Trophoblast cell (in vitro differentiated cells and primary cell): ENCODE results near the gene PNMT.

Source experiments
- DNase-seq, 2 donors: peaks; one replicate each; pipeline ENCODE4 v3.0.0-alpha.2; 2016
- H2AFZ ChIP-seq: 2 replicates; pipeline ENCODE4 v1.6.1; 2013; ENCODE audit warnings: low read length, moderate library complexity, mild to moderate bottlenecking; ENCODE audit not compliant: insufficient read depth, poor library complexity
- H2AK5ac ChIP-seq: 2 replicates; pipeline ENCODE4 v1.6.1; 2013; ENCODE audit warnings: mild to moderate bottlenecking, low read length
- H2BK120ac ChIP-seq: 2 replicates; pipeline ENCODE4 v1.6.1; 2013; ENCODE audit warnings: low read length, mild to moderate bottlenecking, moderate library complexity; ENCODE audit not compliant: insufficient read depth, poor library complexity
- H2BK12ac ChIP-seq: 2 replicates; pipeline ENCODE4 v1.6.1; 2013; ENCODE audit warnings: mild to moderate bottlenecking, low read length, moderate library complexity
- H2BK5ac ChIP-seq: 2 replicates; pipeline ENCODE4 v1.6.1; 2013; ENCODE audit warnings: low read length, low read depth, moderate library complexity, mild to moderate bottlenecking; ENCODE audit not compliant: poor library complexity
- H3K14ac ChIP-seq: 2 replicates; pipeline ENCODE4 v1.6.1; 2013; ENCODE audit warnings: mild to moderate bottlenecking, low read length
- H3K18ac ChIP-seq: 2 replicates; pipeline ENCODE4 v1.6.1; 2013; ENCODE audit warnings: mild to moderate bottlenecking, low read length
- H3K23ac ChIP-seq: 2 replicates; pipeline ENCODE4 v1.6.1; 2013; ENCODE audit warnings: low read length
- H3K27ac ChIP-seq: 2 replicates; pipeline ENCODE4 v1.5.1; 2013; ENCODE audit warnings: low read depth, mild to moderate bottlenecking, inconsistent platforms, low read length, moderate library complexity
- H3K27me3 ChIP-seq: 2 replicates; pipeline ENCODE4 v1.6.1; 2013; ENCODE audit warnings: inconsistent platforms, mild to moderate bottlenecking, low read length, moderate library complexity; ENCODE audit not compliant: insufficient read depth
- H3K36me3 ChIP-seq, 2 experiments: 1 replicate in 1 of 2; 2 replicates in 1 of 2; pipeline ENCODE4 v1.6.1; 2013; ENCODE audit warnings: low read length in 2 of 2, mild to moderate bottlenecking in 2 of 2, moderate library complexity in 1 of 2; ENCODE audit not compliant: insufficient read depth in 2 of 2, control insufficient read depth in 1 of 2
- H3K4ac ChIP-seq: 2 replicates; pipeline ENCODE4 v1.6.1; 2013; ENCODE audit warnings: low read depth, mild to moderate bottlenecking, low read length, moderate library complexity
- H3K4me1 ChIP-seq, 2 experiments: 1 replicate in 1 of 2; 2 replicates in 1 of 2; pipeline ENCODE4 v1.6.1; 2013; ENCODE audit warnings: low read length in 2 of 2, mild to moderate bottlenecking in 2 of 2, moderate library complexity in 1 of 2; ENCODE audit not compliant: insufficient read depth in 2 of 2, control insufficient read depth in 1 of 2
- H3K4me2 ChIP-seq: 2 replicates; pipeline ENCODE4 v1.6.1; 2013; ENCODE audit warnings: inconsistent platforms, mild to moderate bottlenecking, low read length, moderate library complexity
- H3K4me3 ChIP-seq: 2 replicates; pipeline ENCODE4 v1.5.1; 2013; ENCODE audit warnings: mild to moderate bottlenecking, low read depth, low read length, inconsistent platforms
- H3K79me1 ChIP-seq: one replicate; pipeline ENCODE4 v1.6.1; 2013; ENCODE audit warnings: low read length
- H3K79me2 ChIP-seq: 2 replicates; pipeline ENCODE4 v1.6.1; 2013; ENCODE audit warnings: low read length, mild to moderate bottlenecking; ENCODE audit not compliant: control insufficient read depth, insufficient read depth, poor library complexity
- H3K9ac ChIP-seq: 2 replicates; pipeline ENCODE4 v1.6.1; 2013; ENCODE audit warnings: mild to moderate bottlenecking, low read length
- H3K9me3 ChIP-seq: 2 replicates; pipeline ENCODE4 v1.6.1; 2013; ENCODE audit warnings: low read depth, mild to moderate bottlenecking, control low read depth, inconsistent platforms, low read length; ENCODE audit not compliant: insufficient read depth
- H4K12ac ChIP-seq: 2 replicates; pipeline ENCODE4 v1.6.1; 2013; ENCODE audit warnings: low read depth, mild to moderate bottlenecking, low read length, moderate library complexity
- H4K8ac ChIP-seq: 2 replicates; pipeline ENCODE4 v1.6.1; 2013; ENCODE audit warnings: low read depth, mild to moderate bottlenecking, low read length, moderate library complexity
- H4K91ac ChIP-seq: one replicate; pipeline ENCODE4 v1.6.1; 2013; ENCODE audit warnings: low read depth, mild to moderate bottlenecking, low read length, moderate library complexity
- WGBS: extraction: QIAGEN DNeasy Blood & Tissue Kit; methylation state at CpG from one replicate; pipeline ENCODE4 v1.1.7; 2013; ENCODE audit warnings: missing lambda C conversion rate; ENCODE audit not compliant: insufficient read length, insufficient coverage; ENCODE audit errors: extremely low coverage; 5-methylcytosine and 5-hydroxymethylcytosine counted together

The PNMT gene

DNA sequence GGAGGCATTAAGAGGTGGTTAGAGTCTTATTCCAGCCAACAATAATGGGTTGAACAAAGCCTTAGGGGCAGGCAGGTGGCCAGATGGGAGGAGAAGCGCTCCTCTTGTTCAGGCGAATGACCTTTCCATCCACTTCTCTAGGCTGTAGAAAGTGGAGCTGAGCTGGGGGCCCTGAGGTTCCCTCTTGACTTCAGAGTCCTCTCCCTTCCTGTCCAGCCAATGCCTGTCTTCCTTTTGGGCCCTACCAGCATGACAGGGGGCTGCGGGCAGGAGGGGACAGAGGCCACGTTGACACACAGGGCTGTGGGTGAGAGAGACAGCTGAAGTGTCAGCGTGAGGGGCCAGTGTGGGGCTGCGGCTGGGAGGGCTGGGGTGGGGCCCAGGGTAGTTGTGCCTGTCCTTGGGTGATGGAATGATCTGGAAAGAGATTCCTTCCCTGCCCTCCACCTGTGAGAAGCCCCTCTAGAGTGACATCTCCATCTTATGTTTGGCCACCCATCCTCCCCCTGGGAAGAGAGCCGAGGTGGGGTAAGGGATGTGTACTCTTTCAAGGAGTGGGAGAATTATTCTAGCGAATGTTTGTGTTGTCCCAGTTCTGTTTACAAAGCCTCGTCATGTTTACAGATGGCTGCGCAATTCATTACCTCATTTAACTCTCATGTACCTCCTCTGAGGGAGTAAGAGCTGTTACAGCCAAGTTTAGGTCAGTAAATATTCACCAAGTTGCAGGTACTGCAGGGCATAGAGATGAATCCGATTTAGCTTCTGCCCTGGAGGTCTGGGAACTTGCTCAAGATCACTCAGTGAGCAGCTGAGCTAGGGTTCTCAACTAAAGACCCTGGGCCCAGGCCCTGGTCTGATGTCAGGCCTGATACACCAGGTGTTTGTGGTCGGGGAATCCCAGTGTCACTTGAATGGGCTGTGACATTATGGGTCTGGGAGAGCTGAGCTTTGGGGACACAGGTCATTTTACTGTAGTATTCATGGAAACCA, 34.9 kb downstream of the PNMT start:
- Histone ChIP-seq H2BK120ac (no peak overlapping the region), H3K9ac (no peak overlapping the region), H4K91ac (no peak overlapping the region), H3K79me1 (peaks cover 8% of the 10 kb centered on the region), H3K4me2 (no peak overlapping the region), H2BK12ac (no peak overlapping the region), H3K14ac (no peak overlapping the region), H4K12ac (no peak overlapping the region), H2AK5ac (no peak overlapping the region), H3K18ac (no peak overlapping the region), H3K23ac (no peak overlapping the region), H2BK5ac (no peak overlapping the region), H3K36me3 (peaks cover 10 to 11% of the 10 kb centered on the region in 2 experiments), H2AFZ (no peak overlapping the region), H3K4ac (no peak overlapping the region), H3K9me3 (peaks cover 3% of the 10 kb centered on the region), H4K8ac (no peak overlapping the region), H3K4me1 (peaks cover 7 to 21% of the 10 kb centered on the region in 2 experiments), H3K27ac (no peak overlapping the region), H3K27me3 (no peaks in the 10 kb centered on the region), H3K79me2 (peaks cover 5% of the 10 kb centered on the region), H3K4me3 (no peak overlapping the region)
- DNase-seq, result peak; percentile 94 to 96
- no CpG with 5 or more reads among the region's 12 CpGs for WGBS

DNA sequence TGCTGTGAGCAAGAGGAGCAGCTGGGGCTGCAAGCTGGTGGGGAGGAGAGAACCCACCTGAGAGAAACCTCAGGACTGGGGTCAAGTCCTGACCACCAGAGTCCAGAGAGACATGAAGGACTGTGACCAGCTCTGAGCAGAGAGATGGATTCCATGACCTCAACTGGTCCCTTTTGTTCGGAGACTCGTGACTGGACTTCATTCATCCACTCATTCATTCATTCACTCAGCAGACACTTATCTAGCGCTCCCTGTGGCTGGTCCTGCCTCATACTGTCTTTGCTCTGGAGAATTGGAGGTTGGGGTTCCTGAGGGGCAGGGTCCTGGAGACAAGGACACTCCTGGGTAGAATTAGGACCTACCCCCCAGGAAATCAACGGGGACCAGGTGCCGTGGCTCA, 35.7 kb downstream of the PNMT start:
- DNase-seq, result no peak
- Histone ChIP-seq H4K8ac (no peak overlapping the region), H2BK12ac (no peak overlapping the region), H3K27ac (no peak overlapping the region), H2BK120ac (no peak overlapping the region), H3K27me3 (no peaks in the 10 kb centered on the region), H3K18ac (no peak overlapping the region), H4K12ac (no peak overlapping the region), H3K14ac (no peak overlapping the region), H3K9me3 (peaks cover 3% of the 10 kb centered on the region), H3K4me2 (no peak overlapping the region), H3K4ac (peak overlapping the region; percentile 30), H4K91ac (no peak overlapping the region), H3K9ac (no peak overlapping the region), H3K4me1 (peaks cover 7 to 21% of the 10 kb centered on the region in 2 experiments), H3K23ac (no peak overlapping the region), H3K36me3 (peaks cover 16 to 18% of the 10 kb centered on the region in 2 experiments), H2AFZ (no peak overlapping the region), H3K79me1 (peaks cover 8% of the 10 kb centered on the region), H2BK5ac (no peak overlapping the region), H3K4me3 (no peak overlapping the region), H2AK5ac (no peak overlapping the region), H3K79me2 (peaks cover 5% of the 10 kb centered on the region)
- no CpG with 5 or more reads among the region's 5 CpGs for WGBS

DNA sequence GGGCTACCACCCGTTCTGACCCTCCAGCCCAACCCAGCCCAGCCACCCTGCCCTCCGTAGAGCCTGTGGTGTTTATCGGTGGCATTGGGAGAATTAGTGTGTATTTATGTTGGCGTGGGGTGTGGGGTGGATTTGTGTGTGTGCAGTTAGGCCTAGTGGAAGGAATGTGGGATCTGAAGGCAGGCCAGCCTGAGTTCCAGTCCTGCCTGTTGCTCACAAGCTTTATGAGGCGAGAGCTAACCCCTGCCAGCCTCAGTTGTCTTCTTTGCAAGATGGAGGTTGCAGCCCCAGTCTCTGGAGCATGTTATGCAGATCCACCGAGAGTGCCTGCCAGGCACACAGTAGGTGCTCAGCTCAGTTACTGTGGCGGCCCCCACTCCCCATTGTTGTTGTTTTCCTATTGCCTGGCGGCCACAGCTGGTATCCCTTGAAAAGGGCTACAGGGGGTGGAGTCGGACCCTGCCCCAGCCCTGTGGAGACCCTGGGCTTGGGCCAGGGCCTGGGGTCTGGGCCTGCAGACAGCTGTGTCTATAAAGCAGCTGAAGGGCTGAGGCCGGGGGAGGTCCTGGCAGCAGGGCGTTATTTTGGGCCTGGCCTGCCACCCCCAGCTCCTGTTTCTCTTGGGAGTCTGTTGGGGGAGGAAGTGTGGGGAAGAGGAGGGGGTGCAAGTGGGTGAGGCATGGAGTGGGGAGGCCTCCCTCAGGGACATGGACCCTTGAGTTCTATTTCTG, 36.7 kb downstream of the PNMT start:
- no peak overlapping the region for H2AFZ ChIP-seq
- H3K4me3 ChIP-seq, result no peak overlapping the region
- H3K79me2 ChIP-seq, result peaks cover 5% of the 10 kb centered on the region
- H3K36me3 ChIP-seq, result peaks cover 27 to 29% of the 10 kb centered on the region in 2 experiments
- peak; percentile 51 to 71 for DNase-seq
- H2BK120ac ChIP-seq, result no peak overlapping the region
- no peak overlapping the region for H4K91ac ChIP-seq
- no peak overlapping the region for H2BK5ac ChIP-seq
- no peak overlapping the region for H2BK12ac ChIP-seq
- H3K9me3 ChIP-seq, result peaks cover 3% of the 10 kb centered on the region
- H4K12ac ChIP-seq, result no peak overlapping the region
- WGBS, result 100% methylated on average over 1 of the region's 11 CpGs
- H3K4me2 ChIP-seq, result no peak overlapping the region
- peaks cover 4% of the 10 kb centered on the region for H3K79me1 ChIP-seq
- H3K27ac ChIP-seq, result no peak overlapping the region
- no peak overlapping the region for H3K18ac ChIP-seq
- no peak overlapping the region for H3K23ac ChIP-seq
- no peaks in the 10 kb centered on the region for H3K27me3 ChIP-seq
- peaks cover 7 to 21% of the 10 kb centered on the region in 2 experiments for H3K4me1 ChIP-seq
- peak overlapping the region; percentile 47 for H3K4ac ChIP-seq
- H3K14ac ChIP-seq, result no peak overlapping the region
- peak overlapping the region; percentile 30 for H4K8ac ChIP-seq
- no peak overlapping the region for H2AK5ac ChIP-seq
- H3K9ac ChIP-seq, result no peak overlapping the region

DNA sequence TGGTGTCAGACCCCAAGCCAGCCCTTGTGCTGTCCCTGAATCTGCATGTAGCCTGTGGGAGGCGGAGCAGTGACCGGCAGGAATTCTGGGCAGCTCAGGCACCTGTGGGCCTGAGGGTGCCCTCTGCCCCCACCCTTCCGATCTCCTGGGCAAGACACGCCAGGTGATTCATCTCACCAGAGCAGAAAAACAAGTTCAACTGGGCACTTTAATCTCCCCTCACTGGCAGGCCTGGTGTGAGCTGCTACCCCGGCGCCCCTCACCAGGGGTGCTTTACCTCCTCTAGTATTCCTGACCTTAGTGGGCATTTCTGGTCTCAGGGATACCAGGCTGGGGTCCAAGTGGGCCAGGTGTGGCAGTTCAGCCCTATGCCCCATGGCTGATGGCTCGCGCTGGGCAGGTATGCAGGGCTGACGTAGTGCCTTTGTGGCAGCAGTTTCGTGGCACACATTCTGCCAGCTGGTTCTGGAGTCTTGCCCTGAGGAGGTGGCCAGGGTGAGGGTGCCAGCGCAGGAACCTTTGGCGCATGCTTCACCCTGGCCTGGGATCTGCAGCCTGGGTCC, 37.6 kb downstream of the PNMT start:
- Histone ChIP-seq H3K4me2 (no peak overlapping the region), H3K4me1 (peaks cover 7 to 21% of the 10 kb centered on the region in 2 experiments), H3K9ac (no peak overlapping the region), H2BK5ac (no peak overlapping the region), H3K4ac (no peak overlapping the region), H2BK12ac (no peak overlapping the region), H2AK5ac (no peak overlapping the region), H3K4me3 (no peak overlapping the region), H3K14ac (no peak overlapping the region), H3K27ac (no peak overlapping the region), H3K27me3 (no peaks in the 10 kb centered on the region), H4K8ac (no peak overlapping the region), H3K18ac (no peak overlapping the region), H2BK120ac (no peak overlapping the region), H4K91ac (no peak overlapping the region), H3K79me2 (no peaks in the 10 kb centered on the region), H2AFZ (no peak overlapping the region), H3K23ac (no peak overlapping the region), H3K36me3 (peaks cover 32 to 35% of the 10 kb centered on the region in 2 experiments), H3K9me3 (peaks cover 3% of the 10 kb centered on the region), H4K12ac (no peak overlapping the region), H3K79me1 (no peaks in the 10 kb centered on the region)
- peak; percentile 92 to 94 for DNase-seq
- no CpG with 5 or more reads among the region's 12 CpGs for WGBS
